RWPE1 (cell line): ENCODE data around the gene TESK2.
"Not testable (repeated sequence)": the region's sequence is repeated elsewhere in the genome, so short reads cannot be mapped to it uniquely, and the experiment has no call there.

Experiments used
- CTCF ChIA-PET: fragments of 350-600 bp; sonication (Branson Sonifier 250); formaldehyde crosslinking; extraction: SDS; loops from one replicate; lab custom pipeline; 2021; lab: Yijun Ruan, JAX
- POLR2A ChIA-PET: fragments of 400-600 bp; formaldehyde crosslinking; extraction: SDS; loops from one replicate; lab custom pipeline; 2020; ENCODE audit warnings: antibody characterized with exemption; ENCODE audit not compliant: low non-redundant PET; lab: Yijun Ruan, JAX
- DNase-seq: peaks from one replicate; pipeline ENCODE4 v3.0.0; 2012; ENCODE audit warnings: low spot score
- H3K27ac ChIP-seq: fragments of 450-650 bp; 2 replicates; pipeline ENCODE4 v1.5.1; 2017
- CTCF ChIP-seq: fragments of 450-650 bp; conservative IDR thresholded peaks from 2 replicates; pipeline ENCODE4 v1.5.1; 2017; ENCODE audit warnings: low read depth, mild to moderate bottlenecking

Gene TESK2

GRCh38 chr1:45385302-45385701 lies 105.7 kb downstream of the TESK2 start:
- TF ChIP-seq CTCF, result no peak
- CTCF ChIA-PET, result no interaction called here
- no peak for DNase-seq
- H3K27ac ChIP-seq, result no peak overlapping the region
- POLR2A ChIA-PET, result no interaction called here

GRCh38 chr1:45384213-45384612 lies 106.8 kb downstream of the TESK2 start:
- H3K27ac ChIP-seq, CTCF ChIA-PET, POLR2A ChIA-PET, DNase-seq: not testable (repeated sequence)

GRCh38 chr1:45383191-45383590 lies 107.8 kb downstream of the TESK2 start:
- TF ChIP-seq CTCF, result no peak
- no peak overlapping the region for H3K27ac ChIP-seq
- ChIA-PET POLR2A (no interaction called here), CTCF (no interaction called here)
- no peak for DNase-seq

- ChIA-PET CTCF (no interaction called here), POLR2A (interaction anchor here (0.7 kb wide), 1 partner anchor 140 kb away, joined by 3 read pairs; no protein-coding TSS in a partner anchor)
- no peak for TF ChIP-seq CTCF
- DNase-seq, result peak; percentile 71
- peak overlapping the region; percentile 40; the same call in 1 of the 2 replicates for H3K27ac ChIP-seq
Measured at GRCh38 chr1:45381243-45381642, 109.7 kb downstream of the TESK2 start.

- DNase-seq, result no peak
- ChIA-PET CTCF (no interaction called here), POLR2A (no interaction called here)
- no peak overlapping the region for H3K27ac ChIP-seq
- no peak for TF ChIP-seq CTCF
Measured at GRCh38 chr1:45380730-45381129, 110.2 kb downstream of the TESK2 start.

DNA sequence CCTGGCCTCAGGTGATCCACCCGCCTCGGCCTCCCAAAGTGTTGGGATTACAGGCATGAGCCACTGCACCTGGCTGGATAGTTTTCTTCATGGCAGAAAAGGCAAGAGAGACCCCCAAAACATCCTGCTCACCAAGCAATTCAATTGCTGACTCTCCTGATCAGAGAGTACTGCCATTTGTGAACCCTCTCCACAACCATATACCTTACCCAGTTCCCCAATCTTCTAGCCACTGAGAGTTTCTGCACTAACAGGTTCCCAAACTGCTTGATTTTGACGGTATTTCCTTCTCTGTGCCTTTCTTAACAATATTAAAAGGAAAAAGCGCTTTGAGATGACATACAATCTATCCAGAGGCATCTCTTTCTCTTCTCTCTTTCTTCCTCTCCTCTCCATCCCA lies 110.8 kb downstream of the TESK2 start:
- no peak for DNase-seq
- TF ChIP-seq CTCF, result no peak
- H3K27ac ChIP-seq, result no peak overlapping the region
- CTCF ChIA-PET, result no interaction called here
- POLR2A ChIA-PET, result no interaction called here

- DNase-seq, result no peak
- H3K27ac ChIP-seq, result no peak overlapping the region
- TF ChIP-seq CTCF, result no peak
- ChIA-PET POLR2A (no interaction called here), CTCF (no interaction called here)
Measured at GRCh38 chr1:45379524-45379923, 111.4 kb downstream of the TESK2 start.
